HG03521 (cell line): ENCODE data around the gene NHLH1.

Experiments
- ATAC-seq: cut with Tn5 transposase; IDR thresholded peaks from one replicate; pipeline ENCODE4 v1.9.1; 2021; ENCODE audit warnings: mild to moderate bottlenecking, moderate library complexity; ENCODE audit not compliant: unreplicated experiment

NHLH1 gene

DNA sequence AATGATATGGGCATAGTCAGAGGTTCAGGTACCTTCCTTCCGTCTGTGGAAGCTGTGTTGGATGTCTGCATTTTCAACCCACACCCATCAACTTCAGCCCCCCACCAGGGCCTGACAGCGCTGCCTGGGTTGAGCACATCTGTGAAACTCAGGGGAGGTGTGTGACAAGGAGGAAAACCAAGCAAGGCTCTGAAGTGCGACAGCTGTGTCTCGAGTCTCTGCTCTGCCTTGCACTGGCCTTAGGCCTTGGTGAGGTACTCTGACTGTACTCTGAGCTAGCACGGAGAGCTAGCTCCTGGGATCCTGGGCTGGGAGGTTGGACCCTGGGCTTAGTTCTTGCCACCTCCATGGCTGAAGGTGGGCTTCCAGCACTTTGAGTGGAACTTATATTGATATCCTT, 42.6 kb downstream of the NHLH1 start:
- no peak for ATAC-seq

DNA sequence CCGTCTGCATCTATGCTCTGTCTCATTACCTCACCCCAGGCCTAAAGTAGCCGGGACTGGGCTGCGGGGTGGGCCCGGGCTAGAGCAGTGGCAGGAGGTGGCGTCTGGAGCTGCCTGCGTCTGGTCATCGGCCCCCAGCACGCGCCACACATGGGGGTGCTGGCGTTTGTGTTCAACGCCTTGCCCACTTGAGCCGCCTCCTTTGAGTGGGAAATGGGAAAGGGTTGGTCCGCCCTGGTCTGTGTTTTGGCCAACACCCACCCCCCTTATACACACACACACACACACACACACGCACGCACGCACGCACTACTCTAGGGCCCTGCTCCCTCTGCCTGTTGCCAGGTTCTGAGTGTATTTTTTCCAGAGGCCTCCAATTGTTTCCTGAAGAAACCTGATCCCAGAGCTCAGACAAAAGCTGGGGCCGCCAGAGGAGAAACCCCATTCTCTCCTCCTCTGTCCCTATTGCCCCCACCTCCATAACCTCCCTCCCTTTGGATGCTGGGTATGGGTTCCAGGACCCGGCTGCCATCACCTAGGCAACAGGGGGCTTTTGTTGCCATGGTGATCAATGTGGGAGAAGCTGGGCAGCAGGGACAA, 43.6 kb downstream of the NHLH1 start:
- ATAC-seq = no peak

DNA sequence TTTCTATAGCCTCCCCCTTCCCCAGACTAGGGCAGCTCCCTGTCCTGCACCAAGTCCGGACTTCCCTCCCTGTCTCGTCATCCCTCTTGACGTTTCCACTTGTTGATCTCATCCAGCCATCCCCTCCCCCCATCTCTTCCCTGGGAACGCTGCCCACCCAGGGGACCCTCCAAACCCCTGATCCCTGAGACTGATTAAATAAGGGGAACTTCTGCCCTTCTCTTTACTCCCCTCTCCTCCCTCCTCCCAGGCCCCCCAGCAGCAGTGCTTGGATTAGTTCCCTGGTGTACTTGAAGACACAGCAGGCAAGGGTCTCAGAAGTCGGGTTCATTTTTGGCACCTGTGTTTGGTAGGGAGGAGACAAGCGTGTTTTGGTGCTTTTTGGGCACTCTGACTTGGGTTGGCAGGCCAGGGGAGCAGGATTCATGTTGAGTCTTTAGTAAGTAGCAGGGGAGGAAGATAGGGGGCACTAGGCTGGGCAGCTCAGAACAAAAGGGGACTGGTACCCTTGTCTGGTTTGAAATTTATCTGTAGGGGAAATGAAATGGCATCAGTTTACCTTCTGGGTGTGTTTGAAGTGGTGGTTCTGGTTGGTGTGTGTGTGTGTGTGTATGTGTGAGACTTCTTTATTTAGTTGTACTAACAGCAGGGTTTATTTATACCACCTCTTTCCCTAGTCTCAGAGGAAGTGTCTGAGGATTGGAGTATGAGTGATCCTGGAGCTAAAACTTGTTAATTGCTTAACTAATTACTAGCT, 44.6 kb downstream of the NHLH1 start:
- ATAC-seq = no peak

DNA sequence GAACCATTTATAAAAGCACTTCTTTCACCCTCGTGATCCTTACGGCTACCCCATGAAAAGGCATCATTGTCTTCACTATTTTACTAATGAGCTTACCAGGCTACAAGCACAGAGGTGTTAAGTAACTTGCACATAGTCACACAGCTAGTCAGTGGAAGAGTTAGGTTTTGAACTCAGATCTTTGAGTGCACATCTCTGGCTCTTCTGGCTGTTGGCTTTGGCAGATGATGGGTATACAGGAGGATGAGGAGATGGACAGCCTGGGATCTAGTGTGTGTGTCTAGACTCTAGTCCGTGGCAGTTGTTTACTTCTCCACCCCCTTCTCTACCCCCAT, 45.1 kb downstream of the NHLH1 start:
- ATAC-seq = no peak

DNA sequence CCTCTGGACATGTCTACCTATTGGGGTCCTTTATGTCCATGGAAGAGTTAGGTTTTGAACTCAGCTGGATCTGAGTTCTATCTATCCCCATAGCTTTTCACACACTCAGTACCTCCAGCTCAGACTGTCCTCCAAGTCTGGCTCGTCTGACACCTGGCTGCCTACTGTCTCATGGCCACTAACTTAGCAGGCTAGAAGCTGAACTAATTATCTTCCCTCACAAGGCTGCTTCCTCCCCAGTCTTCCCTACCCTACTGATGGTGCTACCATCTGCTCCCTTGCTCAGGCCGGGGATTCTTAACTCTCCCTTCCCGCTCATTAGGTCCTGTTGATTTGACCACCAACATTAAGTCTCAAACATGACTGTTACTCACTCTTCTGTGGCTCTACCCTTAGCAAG, 46.8 kb downstream of the NHLH1 start:
- no peak for ATAC-seq

DNA sequence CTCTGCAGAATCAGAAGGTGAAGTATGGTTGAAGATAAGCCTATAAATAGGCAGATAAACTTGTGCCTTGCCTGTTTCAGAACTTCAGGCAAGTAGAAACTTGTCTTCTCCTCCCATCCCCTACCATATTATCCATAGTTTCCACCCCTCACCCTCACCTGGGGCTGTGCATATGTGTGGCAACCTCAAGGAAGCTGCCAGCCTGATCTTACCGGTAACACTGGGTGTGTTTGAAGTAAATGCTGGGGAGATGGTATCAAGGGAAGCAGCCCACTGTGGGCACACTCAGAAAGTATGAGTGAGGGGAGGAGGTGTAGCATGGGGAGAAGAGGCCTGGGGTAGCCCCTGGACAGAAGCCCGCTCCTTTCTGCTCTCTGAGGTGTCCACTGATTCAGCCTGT, 48.0 kb downstream of the NHLH1 start:
- ATAC-seq = no peak

DNA sequence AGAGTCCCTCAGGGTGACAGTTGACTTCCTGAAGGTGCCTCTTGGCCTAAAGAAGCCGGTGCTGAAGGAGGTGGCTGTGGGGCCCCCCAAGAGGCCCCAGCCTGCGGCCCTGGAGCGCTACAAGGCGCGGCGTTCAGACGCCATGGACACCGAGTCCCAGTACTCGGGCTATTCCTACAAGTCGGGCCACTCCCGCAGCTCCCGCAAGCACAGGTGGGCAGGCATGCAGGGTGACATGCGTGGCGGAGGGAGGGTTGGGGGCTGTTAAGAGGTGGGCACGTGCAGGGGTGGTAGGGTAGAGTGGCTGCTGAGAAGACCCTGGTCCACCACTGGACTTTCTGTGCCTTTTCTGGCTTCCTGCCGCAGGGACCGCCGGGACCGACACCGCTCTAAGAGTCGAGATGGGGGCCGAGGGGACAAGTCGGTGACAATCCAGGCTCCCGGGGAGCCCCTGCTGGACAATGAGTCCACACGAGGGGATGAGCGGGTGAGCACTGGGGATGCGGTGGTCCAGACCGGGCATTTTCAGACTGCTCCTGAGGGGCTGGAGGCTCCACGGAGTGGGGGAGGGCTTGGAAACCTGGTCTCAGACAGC, 48.9 kb downstream of the NHLH1 start:
- ATAC-seq = no peak

DNA sequence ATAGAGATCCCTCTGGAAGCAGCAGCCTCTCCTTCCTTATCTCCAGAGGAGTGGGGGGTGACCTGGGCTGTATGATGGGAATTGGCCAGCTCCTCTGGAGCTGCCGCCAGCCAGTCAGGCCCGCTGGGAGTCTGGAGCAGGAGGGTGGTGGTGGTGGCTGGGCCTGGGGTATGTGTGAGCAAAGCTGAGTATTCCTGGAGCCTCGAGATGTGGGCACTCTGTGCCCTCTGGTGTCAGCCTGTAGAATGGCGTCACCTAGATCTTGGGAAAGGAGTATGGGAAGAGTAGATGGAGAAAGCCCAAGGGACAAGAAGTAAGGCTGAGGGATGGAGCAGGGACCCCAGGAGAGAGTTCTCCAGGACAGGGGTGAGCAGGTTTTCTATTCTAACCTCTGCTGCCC, 49.5 kb downstream of the NHLH1 start:
- ATAC-seq = no peak

DNA sequence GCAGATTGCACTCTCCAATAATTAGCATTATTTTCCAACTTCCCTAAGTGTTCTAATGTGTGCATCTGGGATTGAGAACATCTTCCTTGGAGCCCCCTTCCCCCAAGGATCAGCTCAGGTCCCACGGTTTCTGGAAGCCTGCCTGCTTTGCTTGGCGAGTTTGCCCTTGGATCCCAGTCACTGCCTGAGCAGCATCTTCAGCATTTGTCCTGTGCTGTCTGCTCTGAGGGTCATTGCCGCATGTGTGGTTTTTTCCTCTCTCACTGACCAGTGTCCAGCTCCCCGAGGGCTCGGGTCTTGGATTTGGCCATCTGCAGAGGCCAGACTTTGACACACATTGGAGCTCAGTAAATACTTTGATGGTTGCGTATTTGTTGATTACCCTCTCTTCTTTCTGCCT, 51.6 kb downstream of the NHLH1 start:
- ATAC-seq = no peak

DNA sequence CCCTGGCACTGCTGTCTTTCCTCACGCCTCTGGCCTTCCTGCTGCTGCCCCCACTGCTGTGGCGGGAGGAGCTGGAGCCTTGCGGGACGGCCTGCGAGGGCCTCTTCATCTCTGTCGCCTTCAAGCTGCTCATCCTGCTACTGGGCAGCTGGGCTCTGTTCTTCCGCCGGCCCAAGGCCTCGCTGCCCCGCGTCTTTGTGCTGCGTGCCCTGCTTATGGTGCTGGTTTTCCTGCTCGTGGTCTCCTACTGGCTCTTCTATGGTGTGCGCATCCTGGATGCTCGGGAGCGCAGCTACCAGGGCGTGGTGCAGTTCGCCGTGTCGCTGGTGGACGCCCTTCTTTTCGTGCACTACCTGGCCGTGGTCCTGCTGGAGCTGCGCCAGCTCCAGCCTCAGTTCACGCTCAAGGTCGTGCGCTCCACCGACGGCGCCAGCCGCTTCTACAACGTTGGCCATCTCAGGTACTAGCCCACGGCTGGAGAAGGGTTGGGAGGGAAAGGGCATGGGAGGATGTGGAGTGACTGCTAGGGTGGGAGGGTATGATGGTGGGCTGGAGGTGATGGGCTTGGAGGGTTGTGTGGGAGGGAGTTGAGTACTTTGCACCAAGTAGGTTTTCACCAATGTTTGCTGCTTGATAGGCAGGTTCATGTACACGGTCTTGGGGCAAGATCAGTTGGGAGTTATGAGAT, 52.4 kb downstream of the NHLH1 start:
- ATAC-seq = no peak

DNA sequence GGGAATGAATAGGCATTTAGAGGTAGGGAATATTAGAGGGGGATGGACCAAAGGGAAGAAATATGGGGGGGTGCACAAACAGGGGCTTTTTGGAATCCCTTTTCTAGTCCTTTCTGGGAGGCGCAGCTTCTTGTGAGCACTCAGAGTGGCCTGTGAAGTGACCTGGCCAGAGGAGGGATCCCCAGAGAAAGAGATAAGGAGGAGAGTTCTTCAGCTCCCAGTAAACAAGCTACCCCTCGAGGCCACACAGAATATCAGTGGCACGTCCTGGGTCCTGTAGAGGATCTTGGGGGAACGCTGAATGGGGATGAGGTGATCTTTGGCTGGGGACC, 52.9 kb downstream of the NHLH1 start:
- ATAC-seq = no peak

DNA sequence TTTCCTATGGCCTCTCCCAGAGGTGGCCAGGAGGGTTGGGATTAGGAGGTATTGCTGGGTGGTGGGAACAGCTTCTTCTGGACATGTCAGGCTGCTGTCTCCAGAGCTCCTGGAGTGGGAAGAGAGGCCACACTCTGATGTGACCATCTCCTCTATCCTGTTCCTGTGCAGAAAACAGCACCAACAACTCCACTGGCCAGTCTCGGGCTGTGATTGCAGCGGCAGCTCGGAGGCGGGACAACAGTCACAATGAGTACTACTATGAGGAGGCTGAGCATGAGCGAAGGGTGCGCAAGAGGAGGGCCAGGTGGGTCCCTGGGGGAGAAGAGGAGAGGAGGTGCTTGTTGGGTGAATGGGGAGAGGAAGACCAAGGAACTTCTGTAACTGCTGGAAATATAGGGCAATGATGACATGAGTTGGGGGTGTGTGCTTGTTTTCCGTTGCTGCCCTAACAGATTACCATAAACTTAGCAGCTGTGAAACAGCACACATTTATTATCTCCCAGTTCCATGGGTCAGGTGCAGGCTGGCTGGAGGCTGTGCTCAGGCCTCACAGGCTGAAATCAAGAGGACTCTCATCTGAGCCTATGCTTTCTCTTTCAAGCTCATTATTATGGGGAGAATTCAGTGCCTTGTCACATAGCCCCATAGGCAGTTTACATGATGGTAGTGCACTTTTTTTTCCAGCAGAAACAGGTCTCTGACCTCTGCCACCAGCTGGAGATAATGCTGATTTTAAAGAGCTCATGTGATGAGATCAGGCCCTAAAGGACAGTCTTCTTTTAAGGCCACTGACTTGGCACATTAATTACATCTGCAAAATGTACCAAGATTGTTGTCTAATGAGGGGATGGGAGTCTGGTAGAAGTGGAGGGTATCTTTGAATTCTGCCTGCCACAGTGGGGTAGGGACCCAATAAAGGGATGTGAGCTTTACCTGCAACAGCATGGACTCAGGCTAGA, 54.3 kb downstream of the NHLH1 start:
- ATAC-seq = no peak

DNA sequence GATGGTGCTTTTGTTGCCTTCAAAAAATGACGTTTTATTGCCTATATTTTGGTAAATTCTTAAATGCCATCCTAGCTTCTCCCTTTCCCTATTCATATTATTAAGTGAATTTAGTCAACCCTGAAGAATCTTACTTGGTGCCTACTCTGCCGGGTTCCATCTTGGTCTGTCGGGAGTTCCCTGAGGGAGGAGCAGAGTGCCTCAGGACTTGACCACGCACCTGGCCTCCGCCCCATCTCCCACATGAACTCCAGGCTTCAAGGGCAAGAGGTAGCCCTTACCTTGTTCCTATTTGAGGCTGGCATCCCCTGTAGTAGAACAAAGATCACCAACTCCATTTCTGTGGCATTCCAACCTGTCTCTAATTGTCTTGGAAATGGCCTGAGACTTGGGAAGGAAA, 55.0 kb downstream of the NHLH1 start:
- no peak for ATAC-seq
